ENCODE data around the gene TAPBPL.

Gene TAPBPL

DNA sequence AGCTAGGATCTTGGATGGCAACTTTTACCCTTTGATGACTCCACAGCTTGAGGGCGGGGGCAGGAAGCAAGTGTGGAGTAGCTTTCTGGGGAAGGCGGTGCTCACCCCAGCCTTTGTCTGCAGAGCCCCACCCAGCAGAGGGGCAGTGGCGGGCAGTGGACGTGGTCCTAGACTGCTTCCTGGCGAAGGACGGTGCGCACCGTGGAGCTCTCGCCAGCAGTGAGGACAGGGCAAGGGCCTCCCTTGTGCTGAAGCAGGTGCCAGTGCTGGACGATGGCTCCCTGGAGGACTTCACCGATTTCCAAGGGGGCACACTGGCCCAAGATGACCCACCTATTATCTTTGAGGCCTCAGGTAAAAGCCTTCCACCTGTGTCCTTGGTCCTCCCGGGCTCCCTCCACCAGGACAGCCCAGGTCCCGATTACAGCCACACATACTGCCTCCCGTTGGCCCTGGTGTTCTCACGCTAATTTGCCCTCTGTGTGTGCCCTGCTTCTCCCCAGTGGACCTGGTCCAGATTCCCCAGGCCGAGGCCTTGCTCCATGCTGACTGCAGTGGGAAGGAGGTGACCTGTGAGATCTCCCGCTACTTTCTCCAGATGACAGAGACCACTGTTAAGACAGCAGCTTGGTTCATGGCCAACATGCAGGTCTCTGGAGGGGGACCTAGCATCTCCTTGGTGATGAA lies 1.2 kb downstream of the TAPBPL start:
- TF ChIP-seq FOXP2 (optimal IDR thresholded peaks at IDR 0.05; ENCODE audit: borderline replicate concordance, extremely low read depth, extremely low read length, insufficient read depth) (no peak), SIN3A (IDR thresholded peaks at IDR 0.05; ENCODE audit: borderline replicate concordance, insufficient read depth, low read length) (no peak), TAF1 (IDR thresholded peaks at IDR 0.05; ENCODE audit: borderline replicate concordance, insufficient read depth, low read length) (no peak), POLR2AphosphoS5 (IDR thresholded peaks at IDR 0.05; ENCODE audit: low read depth, low read length) (no peak)
- TF ChIP-seq, protein P1, sequence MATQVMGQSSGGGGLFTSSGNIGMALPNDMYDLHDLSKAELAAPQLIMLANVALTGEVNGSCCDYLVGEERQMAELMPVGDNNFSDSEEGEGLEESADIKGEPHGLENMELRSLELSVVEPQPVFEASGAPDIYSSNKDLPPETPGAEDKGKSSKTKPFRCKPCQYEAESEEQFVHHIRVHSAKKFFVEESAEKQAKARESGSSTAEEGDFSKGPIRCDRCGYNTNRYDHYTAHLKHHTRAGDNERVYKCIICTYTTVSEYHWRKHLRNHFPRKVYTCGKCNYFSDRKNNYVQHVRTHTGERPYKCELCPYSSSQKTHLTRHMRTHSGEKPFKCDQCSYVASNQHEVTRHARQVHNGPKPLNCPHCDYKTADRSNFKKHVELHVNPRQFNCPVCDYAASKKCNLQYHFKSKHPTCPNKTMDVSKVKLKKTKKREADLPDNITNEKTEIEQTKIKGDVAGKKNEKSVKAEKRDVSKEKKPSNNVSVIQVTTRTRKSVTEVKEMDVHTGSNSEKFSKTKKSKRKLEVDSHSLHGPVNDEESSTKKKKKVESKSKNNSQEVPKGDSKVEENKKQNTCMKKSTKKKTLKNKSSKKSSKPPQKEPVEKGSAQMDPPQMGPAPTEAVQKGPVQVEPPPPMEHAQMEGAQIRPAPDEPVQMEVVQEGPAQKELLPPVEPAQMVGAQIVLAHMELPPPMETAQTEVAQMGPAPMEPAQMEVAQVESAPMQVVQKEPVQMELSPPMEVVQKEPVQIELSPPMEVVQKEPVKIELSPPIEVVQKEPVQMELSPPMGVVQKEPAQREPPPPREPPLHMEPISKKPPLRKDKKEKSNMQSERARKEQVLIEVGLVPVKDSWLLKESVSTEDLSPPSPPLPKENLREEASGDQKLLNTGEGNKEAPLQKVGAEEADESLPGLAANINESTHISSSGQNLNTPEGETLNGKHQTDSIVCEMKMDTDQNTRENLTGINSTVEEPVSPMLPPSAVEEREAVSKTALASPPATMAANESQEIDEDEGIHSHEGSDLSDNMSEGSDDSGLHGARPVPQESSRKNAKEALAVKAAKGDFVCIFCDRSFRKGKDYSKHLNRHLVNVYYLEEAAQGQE (IDR thresholded peaks at IDR 0.05; ENCODE audit: insufficient read depth in 1 of 2, low read depth in 2 of 2, low read length in 2 of 2): no peak

DNA sequence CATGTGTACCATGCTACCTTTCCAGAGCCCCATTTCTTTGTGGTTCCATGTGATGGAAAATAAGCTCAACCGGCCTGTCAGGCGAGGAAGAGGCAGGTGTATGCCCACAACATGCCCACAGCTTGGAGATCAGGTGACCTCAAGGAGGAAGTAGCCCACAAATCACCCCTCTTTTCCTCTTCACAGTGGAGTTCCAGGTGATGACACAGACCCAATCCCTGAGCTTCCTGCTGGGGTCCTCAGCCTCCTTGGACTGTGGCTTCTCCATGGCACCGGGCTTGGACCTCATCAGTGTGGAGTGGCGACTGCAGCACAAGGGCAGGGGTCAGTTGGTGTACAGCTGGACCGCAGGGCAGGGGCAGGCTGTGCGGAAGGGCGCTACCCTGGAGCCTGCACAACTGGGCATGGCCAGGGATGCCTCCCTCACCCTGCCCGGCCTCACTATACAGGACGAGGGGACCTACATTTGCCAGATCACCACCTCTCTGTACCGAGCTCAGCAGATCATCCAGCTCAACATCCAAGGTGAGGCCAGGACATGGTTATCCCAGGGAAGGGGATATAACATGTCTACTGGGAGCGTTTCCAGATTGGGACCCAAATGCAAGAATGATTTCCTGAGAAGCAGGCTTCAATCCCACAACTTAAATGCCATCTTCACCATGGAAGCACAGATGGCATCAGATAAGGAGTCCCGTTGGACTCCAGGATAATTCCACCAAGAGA lies 5.5 kb downstream of the TAPBPL start:
- TF ChIP-seq, protein P1 (IDR thresholded peaks at IDR 0.05; ENCODE audit: insufficient read depth in 1 of 2, low read depth in 2 of 2, low read length in 2 of 2): no peak

GRCh38 chr12:6458281-6459003 lies 6.6 kb downstream of the TAPBPL start:
- TF ChIP-seq SIN3A (IDR thresholded peaks at IDR 0.05; ENCODE audit: borderline replicate concordance, insufficient read depth, low read length) (no peak), POLR2AphosphoS5 (IDR thresholded peaks at IDR 0.05; ENCODE audit: low read depth, low read length) (no peak), TAF1 (IDR thresholded peaks at IDR 0.05; ENCODE audit: borderline replicate concordance, insufficient read depth, low read length) (no peak), FOXP2 (optimal IDR thresholded peaks at IDR 0.05; ENCODE audit: borderline replicate concordance, extremely low read depth, extremely low read length, insufficient read depth) (no peak)
- TF ChIP-seq, protein P1 (IDR thresholded peaks at IDR 0.05; ENCODE audit: insufficient read depth in 1 of 2, low read depth in 2 of 2, low read length in 2 of 2): no peak

DNA sequence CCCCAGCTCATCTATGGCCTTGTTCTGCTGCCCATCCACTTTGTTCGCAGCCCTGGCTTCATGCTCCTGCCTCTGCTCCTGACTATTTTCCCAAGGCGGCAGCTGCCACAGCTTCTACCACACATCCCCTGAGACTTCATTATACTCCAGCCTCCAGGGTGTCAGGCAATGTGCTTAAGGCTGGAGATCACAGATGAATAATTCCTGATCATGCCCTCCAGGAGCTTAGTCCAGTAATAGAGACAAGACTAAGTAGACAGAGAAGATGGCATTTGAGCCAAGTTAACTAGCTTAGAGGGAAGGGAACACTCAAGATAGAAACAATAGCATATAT lies 7.1 kb downstream of the TAPBPL start:
- no peak for TF ChIP-seq SIN3A (IDR thresholded peaks at IDR 0.05; ENCODE audit: borderline replicate concordance, insufficient read depth, low read length)
- no peak for TF ChIP-seq POLR2AphosphoS5 (IDR thresholded peaks at IDR 0.05; ENCODE audit: low read depth, low read length)
- TF ChIP-seq, protein P1 (IDR thresholded peaks at IDR 0.05; ENCODE audit: insufficient read depth in 1 of 2, low read depth in 2 of 2, low read length in 2 of 2): no peak
- no peak for TF ChIP-seq FOXP2 (optimal IDR thresholded peaks at IDR 0.05; ENCODE audit: borderline replicate concordance, extremely low read depth, extremely low read length, insufficient read depth)
- no peak for TF ChIP-seq TAF1 (IDR thresholded peaks at IDR 0.05; ENCODE audit: borderline replicate concordance, insufficient read depth, low read length)
